Osteoblast (primary cell): ENCODE measurements around the gene PIP5KL1. TPM values are rescaled to one million over a fixed set of nuclear protein-coding genes. Genes with fewer than 3 reads are reported as not detected.
A peak's percentile ranks its signal among the peaks of the same experiment; 100 is the strongest.

ENCODE experiments used
- DNase-seq: peaks from one replicate; pipeline ENCODE4 v3.0.0; 2011; ENCODE audit warnings: low spot score, mixed read lengths; ENCODE audit not compliant: insufficient read length; ENCODE audit errors: missing footprints
- H2AFZ ChIP-seq: 2 replicates; pipeline ENCODE4 v1.6.0; 2011; ENCODE audit warnings: mild to moderate bottlenecking, low read length
- H3K27ac ChIP-seq: 2 replicates; pipeline ENCODE4 v1.5.1; 2011; ENCODE audit warnings: mild to moderate bottlenecking, low read depth, low read length, moderate library complexity
- H3K27me3 ChIP-seq: 2 replicates; pipeline ENCODE4 v1.6.0; 2012; ENCODE audit warnings: mild to moderate bottlenecking, control low read depth, inconsistent platforms, low read length, moderate library complexity; ENCODE audit not compliant: insufficient read depth
- H3K36me3 ChIP-seq: 2 replicates; pipeline ENCODE4 v1.5.1; 2011; ENCODE audit warnings: mild to moderate bottlenecking, low read length, control low read depth, moderate library complexity; ENCODE audit not compliant: insufficient read depth
- H3K4me1 ChIP-seq: 2 replicates; pipeline ENCODE4 v1.5.1; 2011; ENCODE audit warnings: mild to moderate bottlenecking, low read length, control low read depth, moderate library complexity; ENCODE audit not compliant: insufficient read depth
- H3K4me2 ChIP-seq: 2 replicates; pipeline ENCODE4 v1.6.0; 2011; ENCODE audit warnings: mild to moderate bottlenecking, low read length; ENCODE audit not compliant: insufficient read depth
- H3K4me3 ChIP-seq: fragments of 200-600 bp; sonication (generic); 3 replicates; pipeline ENCODE4 v1.5.1; 2012; ENCODE audit warnings: mild to moderate bottlenecking, low read length, inconsistent platforms; ENCODE audit not compliant: insufficient read depth
- H3K79me2 ChIP-seq: 2 replicates; pipeline ENCODE4 v1.6.0; 2012; ENCODE audit warnings: mild to moderate bottlenecking, low read length, control low read depth, inconsistent platforms; ENCODE audit not compliant: insufficient read depth
- H3K9me3 ChIP-seq: 2 replicates; pipeline ENCODE4 v1.5.1; 2011; ENCODE audit warnings: low read depth, low read length, control low read depth
- H4K20me1 ChIP-seq: 2 replicates; pipeline ENCODE4 v1.6.0; 2012; ENCODE audit warnings: mild to moderate bottlenecking, low read length, control low read depth; ENCODE audit not compliant: insufficient read depth
- total RNA-seq: library from RNA; depleted of rRNA; stranded (reverse); fragments of >200 nt; gene quantifications from 2 replicates; pipeline ENCODE4 v1.2.3, GENCODE V29; 2012
- TF ChIP-seq, protein P1 (sequence below): IDR thresholded peaks from 2 replicates; pipeline ENCODE4 v1.5.1; 2011; ENCODE audit warnings: mild to moderate bottlenecking, low read depth, low read length, moderate library complexity; ENCODE audit errors: extremely low read depth

The PIP5KL1 gene
- total RNA-seq, 1 donor, result 2.2 TPM

GRCh38 chr9:127963359-127964064 lies 32.9 kb upstream of the PIP5KL1 start:
- H3K4me2 ChIP-seq, result no peak overlapping the region
- peaks cover 27% of the 10 kb centered on the region for H4K20me1 ChIP-seq
- peaks cover 93% of the 10 kb centered on the region for H3K79me2 ChIP-seq
- no peaks in the 10 kb centered on the region for H3K36me3 ChIP-seq
- no peak overlapping the region for H3K27ac ChIP-seq
- no peak overlapping the region for H3K4me3 ChIP-seq
- TF ChIP-seq, protein P1, sequence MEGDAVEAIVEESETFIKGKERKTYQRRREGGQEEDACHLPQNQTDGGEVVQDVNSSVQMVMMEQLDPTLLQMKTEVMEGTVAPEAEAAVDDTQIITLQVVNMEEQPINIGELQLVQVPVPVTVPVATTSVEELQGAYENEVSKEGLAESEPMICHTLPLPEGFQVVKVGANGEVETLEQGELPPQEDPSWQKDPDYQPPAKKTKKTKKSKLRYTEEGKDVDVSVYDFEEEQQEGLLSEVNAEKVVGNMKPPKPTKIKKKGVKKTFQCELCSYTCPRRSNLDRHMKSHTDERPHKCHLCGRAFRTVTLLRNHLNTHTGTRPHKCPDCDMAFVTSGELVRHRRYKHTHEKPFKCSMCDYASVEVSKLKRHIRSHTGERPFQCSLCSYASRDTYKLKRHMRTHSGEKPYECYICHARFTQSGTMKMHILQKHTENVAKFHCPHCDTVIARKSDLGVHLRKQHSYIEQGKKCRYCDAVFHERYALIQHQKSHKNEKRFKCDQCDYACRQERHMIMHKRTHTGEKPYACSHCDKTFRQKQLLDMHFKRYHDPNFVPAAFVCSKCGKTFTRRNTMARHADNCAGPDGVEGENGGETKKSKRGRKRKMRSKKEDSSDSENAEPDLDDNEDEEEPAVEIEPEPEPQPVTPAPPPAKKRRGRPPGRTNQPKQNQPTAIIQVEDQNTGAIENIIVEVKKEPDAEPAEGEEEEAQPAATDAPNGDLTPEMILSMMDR, result no peak
- H3K9me3 ChIP-seq, result no peaks in the 10 kb centered on the region
- H2AFZ ChIP-seq, result no peak overlapping the region
- peak; percentile 54 for DNase-seq
- H3K4me1 ChIP-seq, result peaks cover 23% of the 10 kb centered on the region
- no peaks in the 10 kb centered on the region for H3K27me3 ChIP-seq

- Histone ChIP-seq H3K4me3 (no peak overlapping the region), H3K79me2 (peaks cover 93% of the 10 kb centered on the region)
Observed at GRCh38 chr9:127963041-127963358, 32.4 kb upstream of the PIP5KL1 start.

DNA sequence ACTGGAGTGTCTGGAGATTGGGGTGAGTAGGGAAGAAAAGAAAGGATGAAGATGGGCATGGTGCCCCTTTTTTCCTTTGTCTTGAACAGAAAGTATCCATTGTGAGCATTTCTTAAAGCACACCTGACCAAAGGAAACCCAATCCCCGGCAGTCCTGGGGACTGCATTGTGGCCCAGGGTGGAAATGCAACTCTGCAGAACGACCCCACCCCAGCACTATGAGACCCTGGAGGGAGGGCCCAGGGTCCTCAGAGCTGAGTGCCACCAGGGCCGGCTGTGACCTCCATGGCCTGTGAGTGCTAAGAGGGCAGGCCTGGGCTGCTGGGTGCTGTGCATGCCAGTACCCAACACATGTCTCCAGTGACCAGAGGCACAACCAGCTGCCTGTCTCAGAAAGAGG lies 31.7 kb upstream of the PIP5KL1 start:
- TF ChIP-seq, protein P1, result no peak
- H3K36me3 ChIP-seq, result no peaks in the 10 kb centered on the region
- H3K9me3 ChIP-seq, result no peaks in the 10 kb centered on the region
- no peak overlapping the region for H3K4me3 ChIP-seq
- peaks cover 93% of the 10 kb centered on the region for H3K79me2 ChIP-seq
- no peak overlapping the region for H3K4me2 ChIP-seq
- H3K27ac ChIP-seq, result no peak overlapping the region
- peaks cover 17% of the 10 kb centered on the region for H3K4me1 ChIP-seq
- H3K27me3 ChIP-seq, result no peaks in the 10 kb centered on the region
- H4K20me1 ChIP-seq, result peaks cover 24% of the 10 kb centered on the region
- no peak overlapping the region for H2AFZ ChIP-seq
- DNase-seq, result no peak

More at GRCh38 chr9:127963041-127963358, 32.4 kb upstream of the PIP5KL1 start:
- no peak overlapping the region for H3K4me2 ChIP-seq
- no peak for DNase-seq
- H3K36me3 ChIP-seq, result no peaks in the 10 kb centered on the region
- TF ChIP-seq, protein P1, result no peak
- no peaks in the 10 kb centered on the region for H3K9me3 ChIP-seq
- H3K27me3 ChIP-seq, result no peaks in the 10 kb centered on the region
- H2AFZ ChIP-seq, result no peak overlapping the region
- H4K20me1 ChIP-seq, result peaks cover 24% of the 10 kb centered on the region
- H3K27ac ChIP-seq, result no peak overlapping the region
- H3K4me1 ChIP-seq, result peaks cover 18% of the 10 kb centered on the region

DNA sequence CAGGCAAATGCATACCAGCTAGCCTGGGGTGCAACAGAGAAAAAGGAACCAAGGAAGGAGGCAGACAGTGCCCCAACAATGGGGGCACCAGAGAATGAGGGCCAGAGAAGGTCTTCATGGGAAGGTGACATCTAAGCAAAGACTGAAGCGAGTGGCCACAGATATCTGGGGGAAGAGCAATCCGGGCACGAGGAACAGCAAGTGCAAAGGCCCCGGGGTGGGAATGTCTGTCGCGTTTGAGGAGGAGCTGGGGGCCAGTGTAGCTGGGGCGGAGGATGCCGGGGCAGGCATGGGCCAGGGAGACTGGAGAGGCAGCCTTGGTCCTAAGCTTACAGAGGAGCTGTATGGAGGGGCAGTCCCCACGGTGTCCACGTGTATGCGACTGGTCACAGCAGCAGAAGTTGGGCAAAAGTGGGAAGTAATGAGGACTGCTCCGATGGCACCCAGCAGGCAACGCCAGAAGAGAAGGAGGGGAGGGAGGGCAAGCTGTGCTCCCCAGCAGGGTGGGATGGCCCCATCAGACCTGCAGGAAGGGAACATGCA lies 31.1 kb upstream of the PIP5KL1 start:
- H2AFZ ChIP-seq, result no peak overlapping the region
- H3K9me3 ChIP-seq, result no peaks in the 10 kb centered on the region
- TF ChIP-seq, protein P1, result no peak
- H3K36me3 ChIP-seq, result no peaks in the 10 kb centered on the region
- no peak for DNase-seq
- H3K27me3 ChIP-seq, result no peaks in the 10 kb centered on the region
- H4K20me1 ChIP-seq, result peaks cover 24% of the 10 kb centered on the region
- peaks cover 91% of the 10 kb centered on the region for H3K79me2 ChIP-seq
- peaks cover 16% of the 10 kb centered on the region for H3K4me1 ChIP-seq
- H3K27ac ChIP-seq, result no peak overlapping the region
- no peak overlapping the region for H3K4me3 ChIP-seq
- H3K4me2 ChIP-seq, result no peak overlapping the region
